ENCODE results near the gene CXCL5.

Gene CXCL5

GRCh38 chr4:73998040-73999011 lies at the start of gene CXCL5:
CXCL5 (minus strand) TSS chr4:73998677; CDS start chr4:73998581, 96 bp downstream.
- Mint-ChIP-seq H3K27ac (no peak within 1 kb of the TSS), H3K27me3 (peaks cover 18% of the 10 kb centered on the region), H3K36me3 (ENCODE audit: low read depth) (no peaks in the 10 kb centered on the region), H3K9me3 (no peaks in the 10 kb centered on the region), H3K4me1 (ENCODE audit: low read depth) (no peaks in the 10 kb centered on the region), H3K4me3 (no peak within 1 kb of the TSS)

DNA sequence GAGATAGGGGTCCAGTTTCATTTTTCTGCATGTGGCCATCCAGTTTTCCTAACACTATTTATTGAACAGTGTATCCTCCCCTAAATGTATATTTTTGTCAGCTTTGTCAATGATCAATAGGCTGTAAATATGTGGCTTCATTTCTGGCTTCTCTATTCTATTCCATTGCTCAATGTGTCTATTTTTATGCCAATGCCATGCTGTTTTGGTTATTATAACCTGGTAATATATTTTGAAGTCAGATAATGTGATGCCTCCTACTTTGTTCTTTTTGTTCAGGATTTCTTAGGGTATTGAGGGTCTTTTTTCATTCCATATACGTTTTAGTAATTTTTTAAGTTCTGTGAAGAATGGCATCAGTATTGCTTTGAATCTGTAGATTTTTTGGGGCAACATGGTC lies 48.7 kb upstream of the CXCL5 start:
- Mint-ChIP-seq H3K9me3 (peaks cover 14% of the 10 kb centered on the region), H3K27ac (no peak overlapping the region), H3K4me3 (no peak overlapping the region), H3K36me3 (ENCODE audit: low read depth) (no peaks in the 10 kb centered on the region), H3K4me1 (ENCODE audit: low read depth) (no peaks in the 10 kb centered on the region), H3K27me3 (peaks cover 36% of the 10 kb centered on the region)

- H3K9me3 Mint-ChIP-seq: peaks cover 8% of the 10 kb centered on the region
- H3K27ac Mint-ChIP-seq: no peak overlapping the region
- H3K36me3 Mint-ChIP-seq (ENCODE audit: low read depth): no peaks in the 10 kb centered on the region
- H3K27me3 Mint-ChIP-seq: peaks cover 42% of the 10 kb centered on the region
- H3K4me3 Mint-ChIP-seq: no peak overlapping the region
- no peaks in the 10 kb centered on the region for H3K4me1 Mint-ChIP-seq (ENCODE audit: low read depth)
These were observed 47.3 kb upstream of the CXCL5 start for GRCh38 chr4:74045772-74046171.

DNA sequence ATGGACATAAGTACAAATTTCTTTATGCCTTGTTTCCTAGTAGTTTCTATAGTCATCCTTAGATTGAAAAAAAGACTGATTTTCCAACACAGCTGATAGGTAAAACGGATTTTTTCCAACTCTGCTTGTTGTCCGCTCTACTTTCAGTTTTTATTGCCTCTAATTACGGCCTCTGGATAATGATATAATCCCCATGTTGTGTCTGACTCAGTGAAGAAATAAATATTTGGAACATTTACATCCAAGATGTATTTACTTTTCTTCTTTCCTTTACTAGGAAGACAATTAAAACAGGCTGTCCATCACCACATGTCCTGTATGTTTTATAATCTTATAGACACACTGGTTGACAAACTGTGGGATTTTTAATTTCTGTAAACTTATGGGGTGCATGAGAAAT lies 46.8 kb upstream of the CXCL5 start:
- Mint-ChIP-seq H3K27me3 (peaks cover 47% of the 10 kb centered on the region), H3K36me3 (ENCODE audit: low read depth) (no peaks in the 10 kb centered on the region), H3K9me3 (peaks cover 8% of the 10 kb centered on the region), H3K4me1 (ENCODE audit: low read depth) (no peaks in the 10 kb centered on the region), H3K4me3 (no peak overlapping the region), H3K27ac (no peak overlapping the region)

GRCh38 chr4:74044677-74045076 lies 46.2 kb upstream of the CXCL5 start:
- Mint-ChIP-seq H3K36me3 (ENCODE audit: low read depth) (no peaks in the 10 kb centered on the region), H3K4me1 (ENCODE audit: low read depth) (no peaks in the 10 kb centered on the region), H3K27me3 (peaks cover 52% of the 10 kb centered on the region), H3K4me3 (no peak overlapping the region), H3K27ac (no peak overlapping the region), H3K9me3 (peaks cover 8% of the 10 kb centered on the region)

DNA sequence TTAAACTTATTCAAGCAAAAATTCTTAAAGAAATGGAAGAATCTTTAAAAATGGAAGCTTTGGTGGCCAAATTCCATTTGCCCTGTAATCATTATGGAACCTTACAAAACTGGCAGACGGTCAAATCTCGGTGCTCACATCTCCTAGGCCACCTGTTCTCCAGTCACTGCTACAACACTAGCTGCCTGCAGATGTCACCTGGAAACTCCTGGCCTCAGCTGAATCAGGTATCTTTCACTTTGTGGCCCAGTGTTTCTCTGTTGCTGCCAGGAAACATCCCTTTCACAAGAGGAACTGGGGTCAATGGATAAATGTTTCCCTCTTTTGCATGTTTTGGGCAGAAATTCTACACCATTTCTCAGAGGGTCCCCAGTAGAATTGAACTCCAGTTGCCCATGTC lies 44.2 kb upstream of the CXCL5 start:
- peaks cover 66% of the 10 kb centered on the region for H3K27me3 Mint-ChIP-seq
- H3K27ac Mint-ChIP-seq: no peak overlapping the region

GRCh38 chr4:74041418-74041817 lies 42.9 kb upstream of the CXCL5 start:
- H3K4me3 Mint-ChIP-seq: no peak overlapping the region
- H3K27ac Mint-ChIP-seq: no peak overlapping the region
- peaks cover 63% of the 10 kb centered on the region for H3K27me3 Mint-ChIP-seq
- peaks cover 12% of the 10 kb centered on the region for H3K4me1 Mint-ChIP-seq (ENCODE audit: low read depth)
- no peaks in the 10 kb centered on the region for H3K36me3 Mint-ChIP-seq (ENCODE audit: low read depth)
- peaks cover under 1% of the 10 kb centered on the region for H3K9me3 Mint-ChIP-seq

More for the DNA sequence above, 44.2 kb upstream of the CXCL5 start:
- Mint-ChIP-seq H3K9me3 (peaks cover 8% of the 10 kb centered on the region), H3K4me1 (ENCODE audit: low read depth) (peaks cover 9% of the 10 kb centered on the region), H3K4me3 (no peak overlapping the region), H3K36me3 (ENCODE audit: low read depth) (no peaks in the 10 kb centered on the region)

GRCh38 chr4:74039315-74039763 lies 40.9 kb upstream of the CXCL5 start:
- Mint-ChIP-seq H3K9me3 (no peaks in the 10 kb centered on the region), H3K27ac (no peak overlapping the region), H3K4me3 (peak overlapping the region; percentile 70), H3K27me3 (peaks cover 68% of the 10 kb centered on the region), H3K36me3 (ENCODE audit: low read depth) (no peaks in the 10 kb centered on the region), H3K4me1 (ENCODE audit: low read depth) (peaks cover 12% of the 10 kb centered on the region)

- Mint-ChIP-seq H3K36me3 (ENCODE audit: low read depth) (no peaks in the 10 kb centered on the region), H3K4me3 (peak within 1 kb of the TSS; percentile 75), H3K27me3 (peaks cover 67% of the 10 kb centered on the region), H3K4me1 (ENCODE audit: low read depth) (peaks cover 12% of the 10 kb centered on the region), H3K9me3 (no peaks in the 10 kb centered on the region), H3K27ac (no peak within 1 kb of the TSS)
These were observed 40.2 kb upstream of the CXCL5 start, which contains the start of gene CXCL3 for GRCh38 chr4:74038425-74039314. CXCL3 (minus strand) TSS chr4:74038689; CDS start chr4:74038611, 78 bp downstream.

DNA sequence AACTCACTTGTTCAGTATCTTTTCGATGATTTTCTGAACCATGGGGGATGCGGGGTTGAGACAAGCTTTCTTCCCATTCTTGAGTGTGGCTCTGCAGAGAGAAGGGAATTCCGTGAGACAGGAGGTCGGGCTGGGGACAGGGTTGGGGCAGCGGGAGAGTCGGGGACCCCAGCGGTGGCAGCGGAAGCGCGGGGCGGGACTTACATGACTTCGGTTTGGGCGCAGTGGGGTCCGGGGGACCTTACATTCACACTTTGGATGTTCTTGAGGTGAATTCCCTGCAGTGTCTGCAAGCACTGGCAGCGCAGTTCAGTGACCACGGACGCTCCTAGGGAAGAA lies 39.6 kb upstream of the CXCL5 start:
- H3K4me3 Mint-ChIP-seq: peak overlapping the region; percentile 75
- peaks cover 12% of the 10 kb centered on the region for H3K4me1 Mint-ChIP-seq (ENCODE audit: low read depth)
- H3K27ac Mint-ChIP-seq: no peak overlapping the region
- no peaks in the 10 kb centered on the region for H3K9me3 Mint-ChIP-seq
- H3K36me3 Mint-ChIP-seq (ENCODE audit: low read depth): no peaks in the 10 kb centered on the region
- H3K27me3 Mint-ChIP-seq: peaks cover 61% of the 10 kb centered on the region

GRCh38 chr4:74037076-74037955 lies 38.8 kb upstream of the CXCL5 start:
- Mint-ChIP-seq H3K4me1 (ENCODE audit: low read depth) (peaks cover 12% of the 10 kb centered on the region), H3K4me3 (peak overlapping the region; percentile 75), H3K27ac (no peak overlapping the region)

GRCh38 chr4:74033739-74034138 lies 35.3 kb upstream of the CXCL5 start:
- peaks cover 8% of the 10 kb centered on the region for H3K4me1 Mint-ChIP-seq (ENCODE audit: low read depth)
- H3K4me3 Mint-ChIP-seq: no peak overlapping the region
- no peaks in the 10 kb centered on the region for H3K36me3 Mint-ChIP-seq (ENCODE audit: low read depth)
- H3K9me3 Mint-ChIP-seq: no peaks in the 10 kb centered on the region
- H3K27me3 Mint-ChIP-seq: peaks cover 23% of the 10 kb centered on the region
- H3K27ac Mint-ChIP-seq: no peak overlapping the region

More at GRCh38 chr4:74037076-74037955, 38.8 kb upstream of the CXCL5 start:
- Mint-ChIP-seq H3K9me3 (no peaks in the 10 kb centered on the region), H3K27me3 (peaks cover 55% of the 10 kb centered on the region), H3K36me3 (ENCODE audit: low read depth) (no peaks in the 10 kb centered on the region)

- H3K9me3 Mint-ChIP-seq: no peaks in the 10 kb centered on the region
- H3K36me3 Mint-ChIP-seq (ENCODE audit: low read depth): no peaks in the 10 kb centered on the region
- H3K4me3 Mint-ChIP-seq: no peak overlapping the region
- no peaks in the 10 kb centered on the region for H3K4me1 Mint-ChIP-seq (ENCODE audit: low read depth)
- no peak overlapping the region for H3K27ac Mint-ChIP-seq
- peaks cover 11% of the 10 kb centered on the region for H3K27me3 Mint-ChIP-seq
These were observed 33.6 kb upstream of the CXCL5 start for GRCh38 chr4:74032064-74032463.

- H3K27ac Mint-ChIP-seq: no peak overlapping the region
- no peak overlapping the region for H3K4me3 Mint-ChIP-seq
- peaks cover 8% of the 10 kb centered on the region for H3K27me3 Mint-ChIP-seq
- H3K36me3 Mint-ChIP-seq (ENCODE audit: low read depth): no peaks in the 10 kb centered on the region
- no peaks in the 10 kb centered on the region for H3K4me1 Mint-ChIP-seq (ENCODE audit: low read depth)
- H3K9me3 Mint-ChIP-seq: no peaks in the 10 kb centered on the region
These were observed 33.1 kb upstream of the CXCL5 start for GRCh38 chr4:74031576-74031975.
